Nephron (organoid): ENCODE measurements around the gene HNRNPC.

Source experiments
- H3K27ac Mint-ChIP-seq, 3 experiments: 2 replicates each; pipeline ENCODE4 v1.8.0; 2020; ENCODE audit warnings: mixed read lengths in 3 of 3, mild to moderate bottlenecking in 2 of 3, moderate library complexity in 1 of 3
- H3K27me3 Mint-ChIP-seq: 2 replicates; pipeline ENCODE4 v1.8.0; 2021; ENCODE audit warnings: low read depth, mild to moderate bottlenecking, moderate library complexity, mixed read lengths
- H3K36me3 Mint-ChIP-seq: 2 replicates; pipeline ENCODE4 v1.8.0; 2020; ENCODE audit warnings: low read depth, mixed read lengths
- H3K4me1 Mint-ChIP-seq: 2 replicates; pipeline ENCODE4 v1.8.0; 2020; ENCODE audit warnings: mixed read lengths
- H3K4me3 Mint-ChIP-seq, 3 experiments: 2 replicates each; pipeline ENCODE4 v1.8.0; 2020; ENCODE audit warnings: mild to moderate bottlenecking in 3 of 3, mixed read lengths in 3 of 3, moderate library complexity in 2 of 3
- H3K9me3 Mint-ChIP-seq: 2 replicates; pipeline ENCODE4 v1.8.0; 2020; ENCODE audit warnings: mixed read lengths
- CTCF ChIP-seq, 3 experiments: fragments of 200-600 bp; sonication (generic); IDR thresholded peaks; one replicate each; pipeline ENCODE4 v1.5.0; 2021; ENCODE audit warnings: antibody characterized with exemption in 3 of 3; ENCODE audit not compliant: unreplicated experiment in 3 of 3

Gene HNRNPC

DNA sequence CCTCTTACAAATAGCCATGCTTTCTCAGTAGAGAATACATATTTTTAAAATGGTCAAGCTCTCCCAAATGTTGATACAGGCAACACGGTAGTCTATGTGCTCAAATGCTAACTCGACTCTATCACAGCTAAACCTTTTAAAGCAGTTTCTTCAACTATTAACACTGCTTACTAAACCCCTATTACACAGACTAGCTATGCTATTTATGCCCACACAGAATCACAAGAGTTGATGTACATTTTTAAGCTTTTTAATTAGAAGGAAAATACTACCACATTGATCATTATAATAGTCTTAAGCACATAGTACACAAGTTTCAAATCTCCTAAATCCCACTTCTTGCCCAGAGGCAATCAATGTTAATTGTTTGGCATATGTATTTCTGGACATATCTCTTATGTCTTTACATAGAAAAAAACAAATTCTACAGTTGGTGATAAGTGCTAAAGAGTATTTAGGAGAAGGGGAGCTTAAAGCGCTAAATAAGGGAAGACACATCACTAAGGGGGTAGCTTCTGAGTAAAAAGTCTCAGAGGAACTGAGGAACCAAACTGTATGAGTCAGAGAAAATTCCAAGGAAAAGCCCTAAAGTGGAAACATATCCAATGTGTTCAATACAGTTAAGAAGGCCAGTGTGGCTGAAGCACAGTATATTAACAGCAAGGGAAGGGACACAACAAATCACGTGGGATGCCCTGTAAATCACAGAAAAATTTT is 13.7 kb downstream of the HNRNPC start:
- no peak overlapping the region for H3K4me3 Mint-ChIP-seq
- H3K27ac Mint-ChIP-seq, result peak overlapping the region; percentile 8 to 74 (median 65)
- H3K9me3 Mint-ChIP-seq, result no peaks in the 10 kb centered on the region
- TF ChIP-seq CTCF (IDR thresholded peaks at IDR 0.05; ENCODE audit: unreplicated experiment in 3 of 3), result no peak
- peaks cover 34% of the 10 kb centered on the region for H3K4me1 Mint-ChIP-seq
- peaks cover 84% of the 10 kb centered on the region for H3K36me3 Mint-ChIP-seq
- no peaks in the 10 kb centered on the region for H3K27me3 Mint-ChIP-seq

DNA sequence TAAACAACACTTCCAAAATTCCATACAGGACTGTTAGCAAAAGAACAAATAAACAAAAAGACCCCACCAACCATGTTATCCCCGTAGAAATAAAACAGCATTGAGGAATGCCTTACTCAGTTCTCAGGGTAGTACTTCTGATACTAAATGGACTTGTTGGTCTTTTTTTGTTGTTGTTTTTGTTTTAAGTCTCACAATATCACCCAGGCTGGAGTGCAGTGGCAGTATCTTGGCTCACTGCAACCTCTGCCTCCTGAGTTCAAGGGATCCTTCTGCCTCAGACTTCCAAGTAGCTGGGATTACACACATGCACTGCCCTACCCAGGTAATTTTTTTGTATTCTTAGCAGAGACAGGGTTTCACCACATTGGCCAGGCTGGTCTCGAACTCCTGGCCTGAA is 17.1 kb downstream of the HNRNPC start:
- no peak overlapping the region for H3K27ac Mint-ChIP-seq
- peaks cover 19% of the 10 kb centered on the region for H3K4me1 Mint-ChIP-seq
- no peaks in the 10 kb centered on the region for H3K27me3 Mint-ChIP-seq
- TF ChIP-seq CTCF (IDR thresholded peaks at IDR 0.05; ENCODE audit: unreplicated experiment in 3 of 3), result no peak
- peaks cover 96% of the 10 kb centered on the region for H3K36me3 Mint-ChIP-seq
- H3K4me3 Mint-ChIP-seq, result no peak overlapping the region
- H3K9me3 Mint-ChIP-seq, result no peaks in the 10 kb centered on the region

GRCh38 chr14:21251215-21251614 is 18.0 kb downstream of the HNRNPC start:
- Mint-ChIP-seq H3K4me3 (no peak overlapping the region), H3K36me3 (peaks cover 96% of the 10 kb centered on the region), H3K27me3 (no peaks in the 10 kb centered on the region), H3K27ac (no peak overlapping the region), H3K4me1 (peaks cover 24% of the 10 kb centered on the region), H3K9me3 (no peaks in the 10 kb centered on the region)
- no peak for TF ChIP-seq CTCF (IDR thresholded peaks at IDR 0.05; ENCODE audit: unreplicated experiment in 3 of 3)

- no peak for TF ChIP-seq CTCF (IDR thresholded peaks at IDR 0.05; ENCODE audit: unreplicated experiment in 3 of 3)
- Mint-ChIP-seq H3K27me3 (no peaks in the 10 kb centered on the region), H3K4me3 (no peak overlapping the region), H3K4me1 (peaks cover 15% of the 10 kb centered on the region), H3K9me3 (no peaks in the 10 kb centered on the region), H3K27ac (no peak overlapping the region), H3K36me3 (peaks cover 92% of the 10 kb centered on the region)
These were observed 20.4 kb downstream of the HNRNPC start for GRCh38 chr14:21248739-21249411.

- Mint-ChIP-seq H3K4me3 (no peak overlapping the region), H3K27me3 (no peaks in the 10 kb centered on the region), H3K4me1 (peaks cover 15% of the 10 kb centered on the region), H3K9me3 (no peaks in the 10 kb centered on the region), H3K36me3 (peaks cover 88% of the 10 kb centered on the region), H3K27ac (peak overlapping the region in 1 of 3 experiments; percentile 36)
- no peak for TF ChIP-seq CTCF (IDR thresholded peaks at IDR 0.05; ENCODE audit: unreplicated experiment in 3 of 3)
These were observed 20.9 kb downstream of the HNRNPC start for GRCh38 chr14:21248338-21248737.

GRCh38 chr14:21245813-21246212 is 23.4 kb downstream of the HNRNPC start:
- no peak overlapping the region for H3K4me3 Mint-ChIP-seq
- peaks cover 86% of the 10 kb centered on the region for H3K36me3 Mint-ChIP-seq
- H3K9me3 Mint-ChIP-seq, result no peaks in the 10 kb centered on the region
- TF ChIP-seq CTCF (IDR thresholded peaks at IDR 0.05; ENCODE audit: unreplicated experiment in 3 of 3), result no peak
- H3K27me3 Mint-ChIP-seq, result no peaks in the 10 kb centered on the region
- H3K4me1 Mint-ChIP-seq, result peaks cover 21% of the 10 kb centered on the region
- no peak overlapping the region for H3K27ac Mint-ChIP-seq
